Measurements from ENCODE around the gene MACROD1. TPM values are rescaled to one million over a fixed set of nuclear protein-coding genes. Genes with fewer than 3 reads are reported as not detected.

Gene MACROD1
- total and polyA plus RNA-seq, 8 donors = 13.5 to 25.1 (median 20.3) TPM

DNA sequence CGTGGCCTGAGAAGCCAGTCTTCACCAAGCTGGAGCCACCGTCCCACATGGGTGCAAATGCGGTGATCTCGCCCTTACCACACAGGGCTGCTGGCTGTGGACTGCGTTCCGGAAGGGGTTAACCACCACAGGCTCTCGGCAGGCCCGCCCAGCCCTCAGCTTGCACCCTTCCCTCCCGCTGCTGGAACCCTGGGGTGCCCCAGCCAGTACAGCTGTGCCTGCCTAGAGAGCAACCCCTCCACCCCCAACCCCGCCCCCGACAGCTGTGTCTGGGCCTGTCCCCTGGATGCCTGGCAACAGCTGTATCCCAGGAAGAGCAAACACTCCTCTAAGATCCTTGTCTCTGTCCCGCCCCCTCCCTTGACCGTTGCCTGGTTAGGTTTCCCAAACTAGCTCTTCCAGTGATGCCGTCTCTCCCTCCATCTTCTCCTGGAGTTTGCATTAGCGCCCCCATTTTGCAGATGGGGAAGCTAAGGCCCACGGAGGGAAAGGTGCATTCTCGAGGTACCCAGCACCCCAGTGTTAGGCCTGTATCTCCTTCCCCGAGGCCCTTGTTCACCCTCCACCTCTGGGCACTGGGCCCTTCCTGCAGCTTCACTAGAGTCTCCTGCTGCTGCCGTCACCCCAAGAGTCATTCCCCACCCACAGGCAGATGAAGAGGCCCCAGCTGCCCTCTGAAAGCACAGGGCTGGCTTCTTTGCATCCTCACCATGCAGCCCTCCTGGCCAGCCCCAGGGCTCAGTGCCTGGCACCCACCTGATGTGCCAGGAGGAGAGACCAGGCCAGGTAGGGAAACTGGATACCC lies 204.1 kb downstream of the MACROD1 start:
- Histone ChIP-seq H3K4me1 (no peaks in the 10 kb centered on the region), H3K27ac (no peak overlapping the region), H3K27me3 (peaks cover 0 to 22% of the 10 kb centered on the region in 2 donors), H3K4me3 (no peak overlapping the region), H3K36me3 (no peaks in the 10 kb centered on the region), H3K9me3 (no peaks in the 10 kb centered on the region)
- DNase-seq (peak in 3 of 4 donors; percentile 13 to 44 (median 42)), ATAC-seq (peak; percentile 65)
- TF ChIP-seq, protein P1, sequence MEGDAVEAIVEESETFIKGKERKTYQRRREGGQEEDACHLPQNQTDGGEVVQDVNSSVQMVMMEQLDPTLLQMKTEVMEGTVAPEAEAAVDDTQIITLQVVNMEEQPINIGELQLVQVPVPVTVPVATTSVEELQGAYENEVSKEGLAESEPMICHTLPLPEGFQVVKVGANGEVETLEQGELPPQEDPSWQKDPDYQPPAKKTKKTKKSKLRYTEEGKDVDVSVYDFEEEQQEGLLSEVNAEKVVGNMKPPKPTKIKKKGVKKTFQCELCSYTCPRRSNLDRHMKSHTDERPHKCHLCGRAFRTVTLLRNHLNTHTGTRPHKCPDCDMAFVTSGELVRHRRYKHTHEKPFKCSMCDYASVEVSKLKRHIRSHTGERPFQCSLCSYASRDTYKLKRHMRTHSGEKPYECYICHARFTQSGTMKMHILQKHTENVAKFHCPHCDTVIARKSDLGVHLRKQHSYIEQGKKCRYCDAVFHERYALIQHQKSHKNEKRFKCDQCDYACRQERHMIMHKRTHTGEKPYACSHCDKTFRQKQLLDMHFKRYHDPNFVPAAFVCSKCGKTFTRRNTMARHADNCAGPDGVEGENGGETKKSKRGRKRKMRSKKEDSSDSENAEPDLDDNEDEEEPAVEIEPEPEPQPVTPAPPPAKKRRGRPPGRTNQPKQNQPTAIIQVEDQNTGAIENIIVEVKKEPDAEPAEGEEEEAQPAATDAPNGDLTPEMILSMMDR (IDR thresholded peaks at IDR 0.05) = no peak
- intact Hi-C loops (cut with DNase I) = no loop called here

DNA sequence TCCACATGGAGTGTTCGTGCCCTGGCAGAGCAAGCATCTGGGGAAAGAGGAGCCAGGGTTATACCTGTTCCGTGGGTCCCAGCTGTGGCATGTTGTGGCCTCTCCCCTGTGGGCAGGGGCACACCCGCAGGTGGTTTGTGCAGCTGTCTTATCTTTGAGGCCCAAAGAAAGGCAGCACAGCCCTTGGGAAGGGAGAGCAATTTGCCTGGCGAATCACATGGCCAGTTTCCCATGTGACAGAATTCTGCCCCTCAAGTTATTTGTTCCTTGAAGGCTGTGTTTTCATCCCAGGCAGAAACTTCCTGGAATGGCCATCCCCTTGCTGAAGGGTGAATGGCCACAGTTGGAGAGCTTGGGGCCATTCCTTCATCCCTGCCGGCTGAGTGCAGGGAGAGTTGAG lies 207.9 kb downstream of the MACROD1 start:
- intact Hi-C loops (cut with DNase I) = no loop called here
- Histone ChIP-seq H3K27me3 (peaks cover 0 to 18% of the 10 kb centered on the region in 2 donors), H3K36me3 (peaks cover 0 to 36% of the 10 kb centered on the region in 2 donors), H3K4me1 (no peaks in the 10 kb centered on the region), H3K9me3 (no peaks in the 10 kb centered on the region), H3K4me3 (no peak overlapping the region), H3K27ac (no peak overlapping the region)
- TF ChIP-seq, protein P1 (IDR thresholded peaks at IDR 0.05) = no peak
- DNase-seq (no peak), ATAC-seq (no peak)

- DNase-seq (no peak), ATAC-seq (no peak)
- Histone ChIP-seq H3K9me3 (no peaks in the 10 kb centered on the region), H3K27me3 (no peaks in the 10 kb centered on the region), H3K4me3 (no peak overlapping the region), H3K27ac (no peak overlapping the region), H3K36me3 (peaks cover 0 to 61% of the 10 kb centered on the region in 2 donors), H3K4me1 (peaks cover 0 to 7% of the 10 kb centered on the region in 2 donors)
- TF ChIP-seq, protein P1 (IDR thresholded peaks at IDR 0.05) = no peak
- intact Hi-C loops (cut with DNase I) = no loop called here
Measured at GRCh38 chr11:63952570-63952969, 213.3 kb downstream of the MACROD1 start.

DNA sequence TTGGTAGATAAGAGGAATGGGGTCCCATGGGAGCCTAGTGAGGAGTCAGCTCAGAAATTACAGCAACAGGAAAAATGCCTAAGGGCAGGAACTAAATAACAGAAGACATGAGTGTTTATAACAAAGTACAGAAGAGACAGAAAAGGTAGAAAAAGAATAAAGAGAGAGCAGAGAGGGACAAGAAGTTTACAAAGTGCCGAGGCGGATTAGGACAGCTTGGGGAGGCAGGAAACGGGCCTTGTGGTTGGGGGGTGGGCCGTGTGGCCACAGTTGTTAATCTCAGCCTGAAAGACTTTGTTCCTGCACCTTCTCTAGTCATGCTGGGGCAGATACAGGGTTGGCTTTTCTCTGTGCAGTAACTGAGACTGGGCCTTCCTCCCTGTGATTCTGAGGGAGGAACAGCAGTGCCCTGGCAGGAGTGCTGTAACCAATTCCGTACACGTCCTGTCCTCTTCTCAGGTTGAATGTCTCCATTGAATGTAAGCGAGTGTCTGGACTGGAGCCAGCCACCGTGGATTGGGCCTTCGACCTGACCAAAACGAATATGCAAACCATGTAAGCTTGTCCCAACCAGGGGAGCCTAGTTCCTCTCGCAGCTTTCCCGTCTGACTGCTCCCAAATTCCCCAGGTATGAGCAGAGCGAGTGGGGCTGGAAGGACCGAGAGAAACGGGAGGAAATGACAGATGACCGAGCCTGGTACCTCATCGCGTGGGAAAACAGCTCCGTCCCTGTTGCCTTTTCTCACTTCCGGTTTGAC lies 214.0 kb downstream of the MACROD1 start:
- Histone ChIP-seq H3K4me1 (peaks cover 0 to 7% of the 10 kb centered on the region in 2 donors), H3K4me3 (no peak overlapping the region), H3K27ac (no peak overlapping the region), H3K27me3 (no peaks in the 10 kb centered on the region), H3K36me3 (peaks cover 0 to 66% of the 10 kb centered on the region in 2 donors), H3K9me3 (no peaks in the 10 kb centered on the region)
- TF ChIP-seq, protein P1 (IDR thresholded peaks at IDR 0.05) = no peak
- ATAC-seq (no peak), DNase-seq (no peak)
- intact Hi-C loops (cut with DNase I) = no loop called here

Other genes with a start within 250 kb of the MACROD1 start
- 1 to 10 TPM in 1 of 2 donors, under 1 TPM in 1; 0.45 to 1.4 TPM for gene RCOR2, start 248.9 kb downstream of the MACROD1 start, total RNA-seq
- gene RCOR2, start 248.9 kb downstream of the MACROD1 start, polyA plus RNA-seq (ENCODE audit: insufficient read length in 6 of 6) = 10 to 100 TPM in 5 of 6 donors, 1 to 10 TPM in 1; 9.3 to 17.4 (median 14.9) TPM
- gene NAA40, start 227.1 kb downstream of the MACROD1 start, total RNA-seq = 10 to 100 TPM; 15.9 to 16.6 TPM
- 10 to 100 TPM; 27.6 to 34.8 (median 29.3) TPM for gene NAA40, start 227.1 kb downstream of the MACROD1 start, polyA plus RNA-seq (ENCODE audit: insufficient read length in 6 of 6)
- 100 to 1,000 TPM; 267 to 281 TPM for gene COX8A, start 191.5 kb downstream of the MACROD1 start, total RNA-seq
- 100 to 1,000 TPM; 135 to 192 (median 162) TPM for gene COX8A, start 191.5 kb downstream of the MACROD1 start, polyA plus RNA-seq (ENCODE audit: insufficient read length in 6 of 6)
- 10 to 100 TPM; 65.0 to 67.7 TPM for gene OTUB1, start 179.7 kb downstream of the MACROD1 start, total RNA-seq
- gene OTUB1, start 179.7 kb downstream of the MACROD1 start, polyA plus RNA-seq (ENCODE audit: insufficient read length in 6 of 6) = 10 to 100 TPM; 80.9 to 94.8 (median 84.0) TPM
- gene FLRT1, start 130.2 kb downstream of the MACROD1 start, total RNA-seq = under 1 TPM; 0.15 to 0.18 TPM
- gene FLRT1, start 130.2 kb downstream of the MACROD1 start, polyA plus RNA-seq (ENCODE audit: insufficient read length in 6 of 6) = 1 to 10 TPM; 2.6 to 5.5 (median 4.0) TPM
- gene STIP1, start 20.1 kb upstream of the MACROD1 start, total RNA-seq = 100 to 1,000 TPM; 124 to 149 TPM
- gene STIP1, start 20.1 kb upstream of the MACROD1 start, polyA plus RNA-seq (ENCODE audit: insufficient read length in 6 of 6) = 100 to 1,000 TPM; 142 to 209 (median 172) TPM
- 100 to 1,000 TPM in 1 of 2 donors, 10 to 100 TPM in 1; 42.2 to 100 TPM for gene FERMT3, start 40.6 kb upstream of the MACROD1 start, total RNA-seq
- 10 to 100 TPM in 3 of 6 donors, 1 to 10 TPM in 3; 9.1 to 11.9 (median 10.1) TPM for gene FERMT3, start 40.6 kb upstream of the MACROD1 start, polyA plus RNA-seq (ENCODE audit: insufficient read length in 6 of 6)
- gene TRPT1, start 60.1 kb upstream of the MACROD1 start, total RNA-seq = 10 to 100 TPM; 26.8 to 28.9 TPM
- gene TRPT1, start 60.1 kb upstream of the MACROD1 start, polyA plus RNA-seq (ENCODE audit: insufficient read length in 6 of 6) = 10 to 100 TPM; 26.3 to 33.2 (median 28.9) TPM
- gene NUDT22, start 60.2 kb upstream of the MACROD1 start, total RNA-seq = 10 to 100 TPM; 50.6 to 54.3 TPM
- gene NUDT22, start 60.2 kb upstream of the MACROD1 start, polyA plus RNA-seq (ENCODE audit: insufficient read length in 6 of 6) = 10 to 100 TPM; 17.1 to 28.7 (median 21.5) TPM
- gene DNAJC4, start 64.4 kb upstream of the MACROD1 start, total RNA-seq = 10 to 100 TPM; 26.0 to 43.3 TPM
- gene DNAJC4, start 64.4 kb upstream of the MACROD1 start, polyA plus RNA-seq (ENCODE audit: insufficient read length in 6 of 6) = 10 to 100 TPM; 61.3 to 83.9 (median 72.3) TPM
- gene VEGFB, start 68.5 kb upstream of the MACROD1 start, total RNA-seq = 100 to 1,000 TPM; 107 to 132 TPM
- 100 to 1,000 TPM in 1 of 6 donors, 10 to 100 TPM in 5; 72.9 to 111 (median 81.7) TPM for gene VEGFB, start 68.5 kb upstream of the MACROD1 start, polyA plus RNA-seq (ENCODE audit: insufficient read length in 6 of 6)
- 10 to 100 TPM; 61.9 to 66.1 TPM for gene FKBP2, start 75.0 kb upstream of the MACROD1 start, total RNA-seq
- 10 to 100 TPM; 59.5 to 81.4 (median 70.7) TPM for gene FKBP2, start 75.0 kb upstream of the MACROD1 start, polyA plus RNA-seq (ENCODE audit: insufficient read length in 6 of 6)
- gene PPP1R14B, start 80.8 kb upstream of the MACROD1 start, total RNA-seq = 100 to 1,000 TPM; 154 to 200 TPM
- 100 to 1,000 TPM in 1 of 6 donors, 10 to 100 TPM in 5; 56.7 to 100 (median 79.5) TPM for gene PPP1R14B, start 80.8 kb upstream of the MACROD1 start, polyA plus RNA-seq (ENCODE audit: insufficient read length in 6 of 6)
- 10 to 100 TPM; 39.1 to 42.7 TPM for gene PLCB3, start 85.4 kb upstream of the MACROD1 start, total RNA-seq
- 10 to 100 TPM; 18.9 to 27.4 (median 21.7) TPM for gene PLCB3, start 85.4 kb upstream of the MACROD1 start, polyA plus RNA-seq (ENCODE audit: insufficient read length in 6 of 6)
- 10 to 100 TPM; 58.8 to 71.4 TPM for gene BAD, start 118.6 kb upstream of the MACROD1 start, total RNA-seq
- 10 to 100 TPM; 45.0 to 62.1 (median 52.2) TPM for gene BAD, start 118.6 kb upstream of the MACROD1 start, polyA plus RNA-seq (ENCODE audit: insufficient read length in 6 of 6)
- 10 to 100 TPM; 34.1 to 39.6 TPM for gene GPR137, start 119.7 kb upstream of the MACROD1 start, total RNA-seq
- 10 to 100 TPM; 23.6 to 33.7 (median 30.5) TPM for gene GPR137, start 119.7 kb upstream of the MACROD1 start, polyA plus RNA-seq (ENCODE audit: insufficient read length in 6 of 6)
- gene KCNK4, start 125.2 kb upstream of the MACROD1 start, total RNA-seq = not detected
- gene KCNK4, start 125.2 kb upstream of the MACROD1 start, polyA plus RNA-seq (ENCODE audit: insufficient read length in 6 of 6) = under 1 TPM in 2 of 6 donors, not detected in 4; 0.11 to 0.14 TPM
- not detected for gene CATSPERZ, start 134.2 kb upstream of the MACROD1 start, total RNA-seq
- not detected for gene CATSPERZ, start 134.2 kb upstream of the MACROD1 start, polyA plus RNA-seq (ENCODE audit: insufficient read length in 6 of 6)
- gene ESRRA, start 139.4 kb upstream of the MACROD1 start, total RNA-seq = 10 to 100 TPM; 42.8 to 60.1 TPM
- gene ESRRA, start 139.4 kb upstream of the MACROD1 start, polyA plus RNA-seq (ENCODE audit: insufficient read length in 6 of 6) = 10 to 100 TPM; 10.2 to 19.3 (median 12.6) TPM
- gene TRMT112, start 151.4 kb upstream of the MACROD1 start, total RNA-seq = 100 to 1,000 TPM; 178 to 196 TPM
- gene TRMT112, start 151.4 kb upstream of the MACROD1 start, polyA plus RNA-seq (ENCODE audit: insufficient read length in 6 of 6) = 100 to 1,000 TPM; 211 to 252 (median 222) TPM
- 100 to 1,000 TPM; 165 to 208 TPM for gene PRDX5, start 152.0 kb upstream of the MACROD1 start, total RNA-seq
- 100 to 1,000 TPM; 150 to 209 (median 171) TPM for gene PRDX5, start 152.0 kb upstream of the MACROD1 start, polyA plus RNA-seq (ENCODE audit: insufficient read length in 6 of 6)
- gene CCDC88B, start 174.1 kb upstream of the MACROD1 start, total RNA-seq = 10 to 100 TPM; 12.1 to 35.7 TPM
- 1 to 10 TPM; 4.7 to 7.0 (median 6.0) TPM for gene CCDC88B, start 174.1 kb upstream of the MACROD1 start, polyA plus RNA-seq (ENCODE audit: insufficient read length in 6 of 6)
- 10 to 100 TPM; 37.1 to 57.6 TPM for gene RPS6KA4, start 193.0 kb upstream of the MACROD1 start, total RNA-seq
- 10 to 100 TPM; 10.6 to 17.6 (median 12.9) TPM for gene RPS6KA4, start 193.0 kb upstream of the MACROD1 start, polyA plus RNA-seq (ENCODE audit: insufficient read length in 6 of 6)